ENCODE measurements around the gene MOB3A.
"Not testable (repeated sequence)": the region's sequence is repeated elsewhere in the genome, so short reads cannot be mapped to it uniquely, and the experiment has no call there.

Gene MOB3A

GRCh38 chr19:2096034-2096479, at the start of gene MOB3A:
MOB3A (minus strand) TSS chr19:2096326; CDS start chr19:2078560, 17,766 bp downstream.
- DNase-seq (ENCODE audit: low read depth, low spot score), result peak; percentile 85

GRCh38 chr19:2145831-2146241, 49.7 kb upstream of the MOB3A start:
- no peak for DNase-seq (ENCODE audit: low read depth, low spot score)

- DNase-seq (ENCODE audit: low read depth, low spot score), result no peak
Measured at GRCh38 chr19:2144190-2144589, 48.1 kb upstream of the MOB3A start.

GRCh38 chr19:2142173-2142829, 46.2 kb upstream of the MOB3A start:
- no peak for DNase-seq (ENCODE audit: low read depth, low spot score)

- DNase-seq (ENCODE audit: low read depth, low spot score), result no peak
Measured at GRCh38 chr19:2140138-2140569, 44.0 kb upstream of the MOB3A start.

- DNase-seq (ENCODE audit: low read depth, low spot score), result no peak
Measured at GRCh38 chr19:2139385-2140137, 43.4 kb upstream of the MOB3A start.

- DNase-seq (ENCODE audit: low read depth, low spot score), result no peak
Measured at GRCh38 chr19:2138061-2138728, 42.1 kb upstream of the MOB3A start.

- no peak for DNase-seq (ENCODE audit: low read depth, low spot score)
Measured at GRCh38 chr19:2136796-2137195, 40.7 kb upstream of the MOB3A start.

GRCh38 chr19:2135474-2136402, 39.6 kb upstream of the MOB3A start:
- DNase-seq (ENCODE audit: low read depth, low spot score), result no peak

GRCh38 chr19:2132731-2133490, 36.8 kb upstream of the MOB3A start:
- DNase-seq (ENCODE audit: low read depth, low spot score), result no peak

- no peak for DNase-seq (ENCODE audit: low read depth, low spot score)
Measured at GRCh38 chr19:2132191-2132590, 36.1 kb upstream of the MOB3A start.

GRCh38 chr19:2131012-2131975, 35.2 kb upstream of the MOB3A start:
- not testable (repeated sequence) for DNase-seq (ENCODE audit: low read depth, low spot score)

GRCh38 chr19:2129892-2130770, 34.0 kb upstream of the MOB3A start:
- DNase-seq (ENCODE audit: low read depth, low spot score), result no peak

GRCh38 chr19:2129486-2129885, 33.4 kb upstream of the MOB3A start:
- DNase-seq (ENCODE audit: low read depth, low spot score), result no peak

- DNase-seq (ENCODE audit: low read depth, low spot score), result no peak
Measured at GRCh38 chr19:2129022-2129421, 32.9 kb upstream of the MOB3A start.

- DNase-seq (ENCODE audit: low read depth, low spot score), result peak; percentile 13
Measured at GRCh38 chr19:2128252-2128651, 32.1 kb upstream of the MOB3A start.

- DNase-seq (ENCODE audit: low read depth, low spot score), result no peak
Measured at GRCh38 chr19:2127758-2128157, 31.6 kb upstream of the MOB3A start.

- no peak for DNase-seq (ENCODE audit: low read depth, low spot score)
Measured at GRCh38 chr19:2126879-2127518, 30.9 kb upstream of the MOB3A start.
